Caco-2 (cell line): ENCODE results near the gene PPARA. TPM values are rescaled to one million over a fixed set of nuclear protein-coding genes. Genes with fewer than 3 reads are reported as not detected.

Experiments used
- Bru-seq: library from RNA; stranded (reverse); fragments of 400-500 nt; gene quantifications from one replicate; lab custom pipeline; 2021; lab: Mats Ljungman, UMichigan
- BruChase-seq, 2 experiments: library from RNA; stranded (reverse); fragments of 400-500 nt; gene quantifications; one replicate each; lab custom pipeline; 2021; lab: Mats Ljungman, UMichigan
- BruUV-seq: library from RNA; stranded (reverse); fragments of 400-500 nt; replicated peaks from 2 replicates; lab custom pipeline; 2021; lab: Mats Ljungman, UMichigan
- CTCF ChIA-PET: fragments of 300-600 bp; sonication (Branson Sonifier 250); formaldehyde crosslinking; loops from one replicate; lab custom pipeline; 2022; ENCODE audit warnings: antibody characterized with exemption; lab: Charles Lee
- POLR2A ChIA-PET: fragments of 300-600 bp; sonication (Branson Sonifier 250); formaldehyde crosslinking; loops from one replicate; lab custom pipeline; 2022; ENCODE audit warnings: antibody characterized with exemption; lab: Charles Lee
- DNase-seq, 2 experiments: peaks; one replicate each; pipeline versions ENCODE4 v3.0.0 to v3.0.0-alpha.2; 2020 to 2022
- H3K27me3 ChIP-seq: replicated peaks from 2 replicates; pipeline ENCODE4 v1.6.0; 2011; ENCODE audit warnings: low read length; ENCODE audit not compliant: control insufficient read depth, insufficient read depth
- H3K36me3 ChIP-seq: 2 replicates; pipeline ENCODE4 v1.5.1; 2011; ENCODE audit warnings: low read length; ENCODE audit not compliant: control insufficient read depth, insufficient read depth
- H3K4me1 ChIP-seq: fragments of 250-450 bp; sonication (Bioruptor Pico); 2 replicates; pipeline ENCODE4 v1.5.1; 2020; ENCODE audit warnings: mild to moderate bottlenecking
- H3K4me3 ChIP-seq: 2 replicates; pipeline ENCODE4 v1.5.1; 2011; ENCODE audit warnings: low read depth, mild to moderate bottlenecking, control low read depth, low read length
- H3K9me3 ChIP-seq: fragments of 250-450 bp; sonication (Bioruptor Pico); 2 replicates; pipeline ENCODE4 v1.5.1; 2020; ENCODE audit warnings: mild to moderate bottlenecking, moderate library complexity
- H3K27ac Mint-ChIP-seq: one replicate; pipeline ENCODE4 v1.8.0; 2022; ENCODE audit warnings: mixed read lengths; ENCODE audit not compliant: unreplicated experiment
- H3K27me3 Mint-ChIP-seq: one replicate; pipeline ENCODE4 v1.8.0; 2022; ENCODE audit warnings: mixed read lengths; ENCODE audit not compliant: insufficient read depth, unreplicated experiment
- H3K36me3 Mint-ChIP-seq: one replicate; pipeline ENCODE4 v1.8.0; 2022; ENCODE audit warnings: mild to moderate bottlenecking, mixed read lengths; ENCODE audit not compliant: insufficient read depth, unreplicated experiment
- H3K4me1 Mint-ChIP-seq: one replicate; pipeline ENCODE4 v1.8.0; 2022; ENCODE audit warnings: low read depth, mixed read lengths; ENCODE audit not compliant: unreplicated experiment
- H3K4me3 Mint-ChIP-seq: one replicate; pipeline ENCODE4 v1.8.0; 2022; ENCODE audit warnings: mild to moderate bottlenecking, moderate library complexity, mixed read lengths; ENCODE audit not compliant: unreplicated experiment
- H3K9me3 Mint-ChIP-seq: one replicate; pipeline ENCODE4 v1.8.0; 2022; ENCODE audit warnings: mixed read lengths; ENCODE audit not compliant: unreplicated experiment
- intact Hi-C: fragments of 100-400 bp; cut with micrococcal nuclease; formaldehyde crosslinking; loops from one replicate; pipeline ENCODE4 v1.10.0; 2022; ENCODE audit not compliant: unreplicated experiment
- long read RNA-seq: library from polyadenylated mRNA; stranded (forward); transcript quantifications from one replicate; pipeline ENCODE4 v2.0.0, GENCODE V29; 2022
- total RNA-seq: library from RNA; stranded (reverse); gene quantifications from 2 replicates; pipeline ENCODE4 v1.2.3, GENCODE V29; 2022
- TF ChIP-seq, protein P1 (sequence below), 2 experiments: fragments of 200-600 bp in 1 of 2; IDR thresholded peaks; 1 replicate in 1 of 2; 2 replicates in 1 of 2; pipeline versions ENCODE4 v1.5.1 to v1.8.0; 2011 to 2022; ENCODE audit warnings: antibody characterized with exemption in 1 of 2, control low read depth in 1 of 2, inconsistent platforms in 1 of 2, low read depth in 1 of 2, low read length in 1 of 2, mild to moderate bottlenecking in 1 of 2, moderate library complexity in 1 of 2; ENCODE audit not compliant: insufficient read depth in 1 of 2, severe bottlenecking in 1 of 2, unreplicated experiment in 1 of 2

Gene PPARA
- total RNA-seq (13.4 and 15.9 TPM in 2 replicates), Bru-seq, nascent RNA (percentile 51 among the genes with signal in this experiment), BruChase-seq, experiment 1, labeled RNA remaining after a 2-hour chase (percentile 56 among the genes with signal in this experiment), BruChase-seq, experiment 2, labeled RNA remaining after a 6-hour chase (percentile 63 among the genes with signal in this experiment)
- long read RNA-seq, partial matches to known transcripts, result 0 of 6 reads
- long read RNA-seq, other reads (novel, unspliced or antisense), result 6 of 6 reads

- ChIA-PET POLR2A (interaction anchor here (0.8 kb wide), 1 partner anchor 100 kb away, joined by 3 read pairs; the partner anchor contains the start of gene CDPF1), CTCF (no interaction called here)
- no peaks in the 10 kb centered on the region for H3K9me3 ChIP-seq
- Mint-ChIP-seq H3K4me3 (peak within 1 kb of the TSS; percentile 72), H3K27ac (no peak within 1 kb of the TSS), H3K27me3 (peaks cover 2% of the 10 kb centered on the region), H3K9me3 (no peaks in the 10 kb centered on the region), H3K36me3 (peaks cover 25% of the 10 kb centered on the region), H3K4me1 (no peaks in the 10 kb centered on the region)
- H3K36me3 ChIP-seq, result no peaks in the 10 kb centered on the region
- intact Hi-C loops, result no loop called here
- H3K27me3 ChIP-seq, result peaks cover 1% of the 10 kb centered on the region
- DNase-seq, result peak; percentile 81 to 91
- TF ChIP-seq, protein P1, sequence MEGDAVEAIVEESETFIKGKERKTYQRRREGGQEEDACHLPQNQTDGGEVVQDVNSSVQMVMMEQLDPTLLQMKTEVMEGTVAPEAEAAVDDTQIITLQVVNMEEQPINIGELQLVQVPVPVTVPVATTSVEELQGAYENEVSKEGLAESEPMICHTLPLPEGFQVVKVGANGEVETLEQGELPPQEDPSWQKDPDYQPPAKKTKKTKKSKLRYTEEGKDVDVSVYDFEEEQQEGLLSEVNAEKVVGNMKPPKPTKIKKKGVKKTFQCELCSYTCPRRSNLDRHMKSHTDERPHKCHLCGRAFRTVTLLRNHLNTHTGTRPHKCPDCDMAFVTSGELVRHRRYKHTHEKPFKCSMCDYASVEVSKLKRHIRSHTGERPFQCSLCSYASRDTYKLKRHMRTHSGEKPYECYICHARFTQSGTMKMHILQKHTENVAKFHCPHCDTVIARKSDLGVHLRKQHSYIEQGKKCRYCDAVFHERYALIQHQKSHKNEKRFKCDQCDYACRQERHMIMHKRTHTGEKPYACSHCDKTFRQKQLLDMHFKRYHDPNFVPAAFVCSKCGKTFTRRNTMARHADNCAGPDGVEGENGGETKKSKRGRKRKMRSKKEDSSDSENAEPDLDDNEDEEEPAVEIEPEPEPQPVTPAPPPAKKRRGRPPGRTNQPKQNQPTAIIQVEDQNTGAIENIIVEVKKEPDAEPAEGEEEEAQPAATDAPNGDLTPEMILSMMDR (IDR thresholded peaks at IDR 0.05; ENCODE audit: insufficient read depth in 1 of 2, low read depth in 1 of 2, low read length in 1 of 2, severe bottlenecking in 1 of 2, unreplicated experiment in 1 of 2), result no peak
- BruUV-seq, result no TSS peak
- peaks cover 5% of the 10 kb centered on the region; the same call in 1 of the 2 replicates for H3K4me1 ChIP-seq
- peak within 1 kb of the TSS; percentile 89 for H3K4me3 ChIP-seq
These were observed at the start of gene PPARA for GRCh38 chr22:46150034-46150654. PPARA (plus strand) TSS chr22:46150526; CDS start chr22:46198384, 47,858 bp downstream.

GRCh38 chr22:46102159-46102558 is 48.2 kb upstream of the PPARA start:
- TF ChIP-seq, protein P1 (IDR thresholded peaks at IDR 0.05; ENCODE audit: insufficient read depth in 1 of 2, low read depth in 1 of 2, low read length in 1 of 2, severe bottlenecking in 1 of 2, unreplicated experiment in 1 of 2), result no peak
- CTCF ChIA-PET, result no interaction called here
- no peak overlapping the region for H3K27ac Mint-ChIP-seq
- Histone ChIP-seq H3K27me3 (no peaks in the 10 kb centered on the region), H3K4me1 (peaks cover 46% of the 10 kb centered on the region), H3K9me3 (no peaks in the 10 kb centered on the region), H3K4me3 (no peak overlapping the region), H3K36me3 (no peaks in the 10 kb centered on the region)
- H3K9me3 Mint-ChIP-seq, result no peaks in the 10 kb centered on the region
- POLR2A ChIA-PET, result no interaction called here
- no peaks in the 10 kb centered on the region for H3K27me3 Mint-ChIP-seq
- H3K36me3 Mint-ChIP-seq, result peaks cover 16% of the 10 kb centered on the region
- H3K4me1 Mint-ChIP-seq, result peaks cover 7% of the 10 kb centered on the region
- intact Hi-C loops, result no loop called here
- no peak for DNase-seq
- no peak overlapping the region for H3K4me3 Mint-ChIP-seq
- BruUV-seq, result no TSS peak

DNA sequence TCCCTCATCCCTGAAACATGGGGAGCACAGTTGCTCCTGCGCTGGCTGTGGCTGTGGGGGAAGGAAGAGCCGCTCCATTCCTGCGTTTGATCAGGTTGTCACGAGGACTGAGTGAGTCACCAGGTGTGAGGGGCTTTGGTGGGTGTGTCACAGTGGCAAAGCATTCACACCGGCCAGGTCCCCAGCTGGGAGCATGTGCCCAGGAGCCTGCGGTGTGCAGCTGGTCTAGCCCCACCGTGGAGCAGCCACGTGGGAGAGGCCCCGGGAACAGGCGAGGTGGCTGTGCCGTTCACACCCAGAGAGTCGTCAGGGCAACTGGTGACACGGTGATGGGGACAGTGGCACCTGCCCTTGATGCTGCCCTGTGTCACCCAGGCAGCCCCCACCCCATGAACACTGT is 47.6 kb upstream of the PPARA start:
- Mint-ChIP-seq H3K27me3 (no peaks in the 10 kb centered on the region), H3K9me3 (no peaks in the 10 kb centered on the region), H3K4me3 (no peak overlapping the region), H3K27ac (peak overlapping the region; percentile 85), H3K36me3 (peaks cover 12% of the 10 kb centered on the region), H3K4me1 (peaks cover 7% of the 10 kb centered on the region)
- intact Hi-C loops, result no loop called here
- no peaks in the 10 kb centered on the region for H3K9me3 ChIP-seq
- no peaks in the 10 kb centered on the region for H3K27me3 ChIP-seq
- POLR2A ChIA-PET, result no interaction called here
- H3K4me3 ChIP-seq, result no peak overlapping the region
- TF ChIP-seq, protein P1 (IDR thresholded peaks at IDR 0.05; ENCODE audit: insufficient read depth in 1 of 2, low read depth in 1 of 2, low read length in 1 of 2, severe bottlenecking in 1 of 2, unreplicated experiment in 1 of 2), result no peak
- peaks cover 52% of the 10 kb centered on the region for H3K4me1 ChIP-seq
- DNase-seq, result no peak
- no TSS peak for BruUV-seq
- CTCF ChIA-PET, result no interaction called here
- H3K36me3 ChIP-seq, result no peaks in the 10 kb centered on the region
